SJCRH30 (cell line): ENCODE measurements around the gene PSMC3. TPM values are rescaled to one million over a fixed set of nuclear protein-coding genes. Genes with fewer than 3 reads are reported as not detected.
"Not testable (repeated sequence)": the region's sequence is repeated elsewhere in the genome, so short reads cannot be mapped to it uniquely, and the experiment has no call there.

ENCODE experiments used
- DNase-seq, 2 experiments: peaks; one replicate each; pipeline ENCODE4 v3.0.0-alpha.2; 2015 to 2020
- H3K27ac ChIP-seq: fragments of 250-450 bp; sonication (Bioruptor Pico); 2 replicates; pipeline ENCODE4 v1.5.1; 2020; ENCODE audit warnings: mild to moderate bottlenecking, moderate library complexity
- H3K27me3 ChIP-seq: fragments of 250-450 bp; sonication (Bioruptor Pico); 2 replicates; pipeline ENCODE4 v1.5.1; 2020; ENCODE audit warnings: mild to moderate bottlenecking, moderate library complexity
- H3K36me3 ChIP-seq: fragments of 250-450 bp; sonication (Bioruptor Pico); 2 replicates; pipeline ENCODE4 v1.5.1; 2020; ENCODE audit warnings: mild to moderate bottlenecking, moderate library complexity
- H3K4me1 ChIP-seq: fragments of 250-450 bp; sonication (Bioruptor Pico); 2 replicates; pipeline ENCODE4 v1.5.1; 2020; ENCODE audit warnings: mild to moderate bottlenecking, moderate library complexity
- H3K4me3 ChIP-seq: fragments of 250-450 bp; sonication (Bioruptor Pico); 2 replicates; pipeline ENCODE4 v1.5.1; 2020; ENCODE audit warnings: mild to moderate bottlenecking, moderate library complexity
- H3K9me3 ChIP-seq: fragments of 250-450 bp; sonication (Bioruptor Pico); replicated peaks from 2 replicates; pipeline ENCODE4 v1.5.1; 2020; ENCODE audit warnings: mild to moderate bottlenecking, moderate library complexity
- total RNA-seq: library from RNA; depleted of rRNA; stranded (reverse); fragments of >200 nt; shearing (Covaris generic); gene quantifications from 2 replicates; pipeline ENCODE4 v1.2.3, GENCODE V29; 2014; rRNA removed

The PSMC3 gene
- 236 and 258 TPM in 2 replicates for total RNA-seq

GRCh38 chr11:47426062-47426956 lies at the start of gene PSMC3:
PSMC3 (minus strand) TSS chr11:47426439; CDS start chr11:47426279, 160 bp downstream.
- peak; percentile 99 for DNase-seq
- Histone ChIP-seq H3K4me3 (peak within 1 kb of the TSS; percentile 90), H3K36me3 (peaks cover 29% of the 10 kb centered on the region), H3K27me3 (no peaks in the 10 kb centered on the region), H3K9me3 (no peaks in the 10 kb centered on the region), H3K27ac (peak within 1 kb of the TSS; percentile 96), H3K4me1 (peaks cover 6% of the 10 kb centered on the region)

DNA sequence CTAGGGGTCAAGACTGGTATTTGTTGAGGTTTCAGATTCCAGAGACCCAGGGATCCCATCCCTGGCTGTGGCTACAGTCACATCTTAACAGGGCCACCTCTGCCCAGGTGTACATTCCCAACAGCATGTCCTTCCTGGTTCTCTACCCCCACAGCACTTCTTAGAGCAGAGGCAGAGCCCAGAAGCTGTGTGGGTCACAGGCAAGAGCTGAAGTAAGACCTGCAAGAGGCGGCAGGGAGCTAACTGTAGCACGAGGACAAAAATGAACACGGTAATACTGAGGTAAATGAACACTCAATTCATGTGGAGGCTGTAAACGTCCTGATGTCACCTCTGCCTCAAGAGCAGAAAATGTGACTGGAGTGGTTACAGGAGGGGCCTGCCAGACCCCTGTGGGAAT lies 44.4 kb upstream of the PSMC3 start:
- H3K4me3 ChIP-seq, result no peak overlapping the region
- H3K36me3 ChIP-seq, result peaks cover 71% of the 10 kb centered on the region
- no peak overlapping the region for H3K27ac ChIP-seq
- DNase-seq, result no peak
- no peaks in the 10 kb centered on the region for H3K4me1 ChIP-seq
- H3K27me3 ChIP-seq, result no peaks in the 10 kb centered on the region
- no peaks in the 10 kb centered on the region for H3K9me3 ChIP-seq

GRCh38 chr11:47469361-47470179 lies 43.3 kb upstream of the PSMC3 start:
- H3K36me3 ChIP-seq, result peaks cover 66% of the 10 kb centered on the region

DNA sequence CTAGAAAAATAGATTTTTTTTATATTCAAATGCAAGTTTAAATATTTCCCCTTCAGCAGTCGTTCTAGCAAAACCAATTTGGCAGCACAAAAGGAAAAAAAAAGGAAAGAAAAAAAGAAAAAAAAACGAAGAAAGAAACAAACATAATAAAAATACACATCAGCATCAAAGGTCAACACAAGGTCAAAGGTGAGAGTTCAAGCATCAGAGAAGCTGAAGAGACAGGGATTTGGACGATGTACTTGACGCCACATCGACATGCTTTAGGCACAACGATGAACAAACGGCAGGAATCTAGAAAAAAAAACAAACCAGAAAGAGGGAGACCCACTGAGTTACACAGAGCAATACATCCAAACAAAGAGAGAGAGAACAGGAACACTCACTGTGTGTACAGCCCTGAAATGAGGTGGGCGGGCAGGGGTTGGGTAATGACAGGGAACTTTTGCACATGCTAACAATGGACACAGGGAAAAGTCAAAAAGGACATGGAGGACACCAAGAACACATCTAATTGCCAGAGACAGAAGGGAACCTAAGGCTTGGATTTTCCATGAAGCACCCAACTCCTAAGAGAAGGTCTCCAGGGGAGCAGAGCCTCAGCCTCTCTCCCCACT lies 42.5 kb upstream of the PSMC3 start:
- Histone ChIP-seq H3K4me3 (no peak overlapping the region), H3K27ac (no peak overlapping the region), H3K4me1 (no peaks in the 10 kb centered on the region; the same call in 1 of the 2 replicates), H3K27me3 (no peaks in the 10 kb centered on the region), H3K36me3 (peaks cover 63% of the 10 kb centered on the region), H3K9me3 (no peaks in the 10 kb centered on the region)
- DNase-seq, result no peak

More at GRCh38 chr11:47469361-47470179, 43.3 kb upstream of the PSMC3 start:
- H3K4me1 ChIP-seq, result no peaks in the 10 kb centered on the region; the same call in 1 of the 2 replicates
- H3K9me3 ChIP-seq, result no peaks in the 10 kb centered on the region
- no peak overlapping the region for H3K4me3 ChIP-seq
- H3K27me3 ChIP-seq, result no peaks in the 10 kb centered on the region
- DNase-seq, result no peak
- H3K27ac ChIP-seq, result no peak overlapping the region

DNA sequence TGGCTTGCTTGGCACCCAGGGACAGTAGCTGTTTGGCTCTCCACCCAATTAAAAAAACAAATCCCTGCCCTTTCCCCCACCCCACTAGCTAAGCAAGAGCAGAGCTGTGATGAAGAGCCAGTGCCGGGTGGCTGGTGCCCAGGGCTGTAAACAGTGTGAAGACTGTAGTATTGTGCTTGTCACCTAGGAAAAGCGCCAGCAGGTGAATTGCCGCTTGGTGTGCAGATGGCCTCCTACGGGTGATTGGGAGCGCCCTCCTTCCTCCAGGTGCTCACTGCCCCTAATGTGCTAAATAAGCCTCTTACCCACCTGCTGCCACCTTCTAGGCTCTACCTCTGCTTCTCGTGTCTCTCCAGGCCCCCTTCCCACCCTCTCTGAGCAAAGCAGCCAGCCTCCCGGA lies 41.1 kb upstream of the PSMC3 start:
- peaks cover 53% of the 10 kb centered on the region for H3K36me3 ChIP-seq
- no peak for DNase-seq
- H3K9me3 ChIP-seq, result no peaks in the 10 kb centered on the region
- no peak overlapping the region for H3K27ac ChIP-seq
- H3K27me3 ChIP-seq, result no peaks in the 10 kb centered on the region
- H3K4me3 ChIP-seq, result no peak overlapping the region
- no peaks in the 10 kb centered on the region; the same call in 1 of the 2 replicates for H3K4me1 ChIP-seq

DNA sequence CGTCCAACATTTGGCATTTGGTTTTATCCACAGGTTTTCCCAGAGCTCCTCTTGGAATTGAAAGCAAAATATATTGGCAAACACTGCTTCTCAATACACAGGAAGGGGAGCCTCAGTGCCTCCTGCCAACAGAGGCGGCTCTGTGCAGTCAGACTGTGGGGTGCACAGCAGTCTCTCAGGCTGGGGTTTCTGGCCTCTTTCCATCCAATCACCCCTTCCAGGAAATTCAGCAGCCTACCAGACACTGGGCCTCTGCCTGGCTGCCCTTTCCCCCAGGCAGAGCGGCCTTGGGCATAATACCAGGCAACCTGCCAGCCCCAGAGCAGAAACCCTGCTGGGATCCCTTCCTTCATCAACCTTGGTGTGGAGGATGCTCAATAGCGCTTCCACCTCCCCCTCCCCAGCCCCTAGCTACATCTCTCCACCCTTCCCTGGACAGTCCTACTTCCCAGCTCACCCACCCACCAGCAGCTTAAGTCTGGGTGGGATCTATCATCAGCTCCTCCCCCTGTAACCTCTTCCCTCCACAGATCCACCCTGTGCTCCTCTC lies 40.5 kb upstream of the PSMC3 start:
- DNase-seq, result peak in 1 of 2 experiments; percentile 24
- Histone ChIP-seq H3K4me1 (no peaks in the 10 kb centered on the region; the same call in 1 of the 2 replicates), H3K9me3 (no peaks in the 10 kb centered on the region), H3K4me3 (no peak overlapping the region), H3K27ac (no peak overlapping the region), H3K27me3 (no peaks in the 10 kb centered on the region), H3K36me3 (peaks cover 47% of the 10 kb centered on the region)

DNA sequence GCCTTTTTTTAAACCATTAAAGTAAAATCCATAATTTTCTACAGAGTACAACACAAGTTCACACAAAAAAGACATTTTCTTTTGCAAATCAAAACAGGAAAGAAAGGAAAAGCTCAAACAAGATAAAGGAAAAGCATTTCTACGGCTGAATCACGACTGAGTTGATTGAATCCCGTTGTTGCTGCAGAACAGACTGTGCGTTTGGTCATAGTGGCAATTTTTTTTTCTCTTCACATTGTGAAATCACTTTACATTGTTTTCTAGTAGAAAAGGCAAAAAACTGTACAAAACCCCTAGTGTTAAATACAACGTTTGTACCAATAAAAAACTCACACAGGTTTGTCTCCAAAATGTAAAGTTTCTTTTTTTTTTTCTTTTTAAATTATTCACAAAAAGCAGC lies 40.0 kb upstream of the PSMC3 start:
- H3K27me3 ChIP-seq, result no peaks in the 10 kb centered on the region
- H3K27ac ChIP-seq, result no peak overlapping the region
- H3K4me1 ChIP-seq, result no peaks in the 10 kb centered on the region; the same call in 1 of the 2 replicates
- H3K4me3 ChIP-seq, result no peak overlapping the region
- H3K9me3 ChIP-seq, result no peaks in the 10 kb centered on the region
- no peak for DNase-seq
- peaks cover 41% of the 10 kb centered on the region for H3K36me3 ChIP-seq

DNA sequence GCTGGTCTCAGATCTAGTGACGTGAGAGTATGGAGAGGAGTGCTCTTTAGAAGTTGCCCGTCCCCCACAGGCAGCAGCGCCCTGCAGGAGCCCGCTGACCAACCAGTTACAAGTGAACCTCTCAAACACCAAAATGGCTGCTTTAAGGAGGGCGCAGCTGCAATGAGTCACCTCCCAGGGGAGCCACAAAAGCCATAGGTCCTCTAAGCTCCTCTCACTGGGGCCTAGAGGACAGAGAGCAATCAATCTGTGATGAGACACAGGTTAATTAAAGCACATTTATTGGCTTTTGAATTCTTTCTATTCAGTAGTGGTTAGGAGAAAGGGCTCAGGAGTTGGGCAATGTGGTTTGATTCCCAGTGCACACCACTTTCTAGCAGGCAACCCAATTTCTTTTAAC lies 38.2 kb upstream of the PSMC3 start:
- DNase-seq, result peak; percentile 49 to 62
- H3K4me1 ChIP-seq, result no peaks in the 10 kb centered on the region; the same call in 1 of the 2 replicates
- no peaks in the 10 kb centered on the region for H3K9me3 ChIP-seq
- no peak overlapping the region for H3K27ac ChIP-seq
- H3K27me3 ChIP-seq, result no peaks in the 10 kb centered on the region
- peaks cover 24% of the 10 kb centered on the region for H3K36me3 ChIP-seq
- H3K4me3 ChIP-seq, result no peak overlapping the region

DNA sequence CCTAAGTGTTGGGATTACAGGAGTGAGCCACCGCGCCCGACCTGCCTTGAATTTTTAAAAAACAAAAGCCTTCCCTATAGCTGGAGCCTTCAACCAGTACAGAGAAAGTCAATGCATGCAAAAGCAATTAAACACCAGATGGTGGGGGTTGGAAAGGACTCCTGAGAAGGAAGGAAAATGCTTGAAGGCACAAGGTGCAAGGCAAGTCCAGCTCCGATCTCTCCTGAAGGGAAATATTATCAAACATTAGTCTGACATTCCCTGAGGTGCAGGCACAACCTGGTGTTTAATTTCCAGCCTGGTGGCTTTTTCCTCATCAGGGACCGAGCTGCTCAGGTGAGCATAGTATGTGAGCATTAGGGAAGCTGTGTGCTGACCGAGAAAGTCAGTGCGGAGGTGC lies 35.6 kb upstream of the PSMC3 start:
- Histone ChIP-seq H3K27ac (no peak overlapping the region), H3K9me3 (no peaks in the 10 kb centered on the region), H3K27me3 (no peaks in the 10 kb centered on the region), H3K4me3 (no peak overlapping the region), H3K36me3 (peaks cover 8% of the 10 kb centered on the region), H3K4me1 (no peaks in the 10 kb centered on the region; the same call in 1 of the 2 replicates)
- DNase-seq, result no peak

- DNase-seq, result no peak
- peaks cover 8% of the 10 kb centered on the region for H3K36me3 ChIP-seq
- H3K27ac ChIP-seq, result no peak overlapping the region
- H3K27me3 ChIP-seq, result no peaks in the 10 kb centered on the region
- no peaks in the 10 kb centered on the region; the same call in 1 of the 2 replicates for H3K4me1 ChIP-seq
- no peaks in the 10 kb centered on the region for H3K9me3 ChIP-seq
- H3K4me3 ChIP-seq, result no peak overlapping the region
Observed at GRCh38 chr11:47460571-47461235, 34.5 kb upstream of the PSMC3 start.

DNA sequence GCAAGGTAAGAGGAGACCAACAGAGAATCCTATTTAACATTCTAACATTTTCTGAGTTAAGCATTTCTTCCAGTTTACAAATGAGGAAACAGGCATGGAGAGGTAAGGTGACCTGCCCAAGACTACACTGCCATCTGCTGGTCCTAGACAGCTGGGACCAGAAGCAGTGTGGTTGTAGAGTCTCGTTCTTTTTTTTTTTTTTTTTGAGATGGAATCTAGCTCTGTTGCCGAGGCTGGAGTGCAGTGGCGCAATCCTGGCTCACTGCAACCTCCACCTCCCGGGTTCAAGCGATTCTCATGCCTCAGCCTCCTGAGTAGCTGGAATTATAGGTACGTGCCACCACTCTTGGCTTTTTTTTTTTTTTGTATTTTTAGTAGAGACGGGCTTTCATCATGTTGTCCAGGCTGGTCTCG lies 28.0 kb upstream of the PSMC3 start:
- H3K4me3 ChIP-seq, H3K27me3 ChIP-seq, H3K36me3 ChIP-seq, H3K27ac ChIP-seq, H3K4me1 ChIP-seq, H3K9me3 ChIP-seq: not testable (repeated sequence)
- DNase-seq, result peak; percentile 84 to 91

GRCh38 chr11:47453365-47453764 lies 27.1 kb upstream of the PSMC3 start:
- Histone ChIP-seq H3K4me3 (no peak overlapping the region), H3K36me3 (no peaks in the 10 kb centered on the region), H3K9me3 (no peaks in the 10 kb centered on the region), H3K27ac (no peak overlapping the region), H3K27me3 (no peaks in the 10 kb centered on the region), H3K4me1 (peaks cover 10% of the 10 kb centered on the region)
- DNase-seq, result peak in 1 of 2 experiments; percentile 32

- Histone ChIP-seq H3K4me3 (no peak overlapping the region), H3K27me3 (no peaks in the 10 kb centered on the region), H3K9me3 (no peaks in the 10 kb centered on the region), H3K4me1 (peaks cover 10% of the 10 kb centered on the region), H3K27ac (no peak overlapping the region), H3K36me3 (peaks cover 8% of the 10 kb centered on the region)
- no peak for DNase-seq
Observed at GRCh38 chr11:47451990-47452389, 25.8 kb upstream of the PSMC3 start.

DNA sequence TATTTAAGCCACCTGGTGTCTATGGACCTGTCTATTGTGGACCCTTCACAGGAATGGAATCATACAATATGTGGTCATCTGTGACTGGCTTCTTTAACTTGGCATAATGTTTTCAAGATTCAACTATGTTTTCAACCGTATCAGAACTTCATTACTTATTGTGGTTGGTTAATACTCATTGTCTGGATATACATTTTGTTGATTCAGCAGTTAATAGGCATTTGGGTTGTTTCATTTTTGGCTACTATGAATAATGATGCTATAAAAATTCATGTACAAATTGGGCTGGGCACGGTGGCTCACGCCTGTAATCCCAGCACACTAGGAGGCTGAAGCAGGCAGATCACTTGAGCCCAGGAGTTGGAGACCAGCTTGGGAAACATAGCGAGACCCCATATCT lies 25.2 kb upstream of the PSMC3 start:
- H3K4me3 ChIP-seq, result no peak overlapping the region
- H3K27me3 ChIP-seq, result no peaks in the 10 kb centered on the region
- H3K27ac ChIP-seq, result no peak overlapping the region
- H3K9me3 ChIP-seq, result no peaks in the 10 kb centered on the region
- H3K36me3 ChIP-seq, result peaks cover 11% of the 10 kb centered on the region
- DNase-seq, result no peak
- H3K4me1 ChIP-seq, result peaks cover 10% of the 10 kb centered on the region
